SK-N-SH (cell line): ENCODE results near the gene UQCR10.

ENCODE experiments used
- CHD2 ChIP-seq: fragments of 150-350 bp; IDR thresholded peaks from 2 replicates; pipeline ENCODE4 v1.6.1; 2018; ENCODE audit warnings: low read length; ENCODE audit not compliant: partially characterized antibody
- POLR2AphosphoS5 ChIP-seq: IDR thresholded peaks from 2 replicates; pipeline ENCODE4 v1.6.1; 2012; ENCODE audit warnings: low read depth, low read length
- SIN3A ChIP-seq: IDR thresholded peaks from 2 replicates; pipeline ENCODE4 v1.6.1; 2012; ENCODE audit warnings: low read depth, mild to moderate bottlenecking, low read length, moderate library complexity, borderline replicate concordance
- TF ChIP-seq, protein P1 (sequence below): fragments of 200-600 bp; sonication (generic); IDR thresholded peaks from 2 replicates; pipeline ENCODE4 v1.6.1; 2017; ENCODE audit warnings: antibody characterized with exemption, mild to moderate bottlenecking, moderate library complexity
- TF ChIP-seq, protein P2 (sequence below): IDR thresholded peaks from 2 replicates; pipeline ENCODE4 v1.4.0; 2012; ENCODE audit warnings: low read depth

DNA sequence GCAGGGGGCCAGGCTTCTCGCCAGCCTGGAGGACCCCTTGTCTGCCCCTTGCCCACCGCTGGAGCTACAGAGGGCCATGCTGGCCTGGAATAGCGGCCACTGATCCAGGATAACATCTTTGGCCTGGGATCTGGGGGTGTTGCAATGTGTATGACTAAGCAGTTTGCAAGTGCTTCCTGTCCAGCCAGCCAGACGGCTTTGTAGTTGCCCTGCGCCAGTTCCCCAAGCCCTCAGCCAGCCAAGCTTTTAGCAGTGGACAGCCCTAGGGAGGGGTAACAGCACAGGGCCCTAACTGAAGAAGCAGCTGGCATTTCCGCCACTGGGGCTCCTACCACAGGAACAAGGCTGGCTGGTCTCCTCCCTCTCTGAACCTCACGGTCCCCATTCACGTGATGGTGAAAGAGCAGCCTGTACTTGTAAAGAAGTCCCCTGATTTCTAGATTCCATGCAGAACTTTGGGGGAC is 32.1 kb downstream of the UQCR10 start:
- TF ChIP-seq, protein P1, sequence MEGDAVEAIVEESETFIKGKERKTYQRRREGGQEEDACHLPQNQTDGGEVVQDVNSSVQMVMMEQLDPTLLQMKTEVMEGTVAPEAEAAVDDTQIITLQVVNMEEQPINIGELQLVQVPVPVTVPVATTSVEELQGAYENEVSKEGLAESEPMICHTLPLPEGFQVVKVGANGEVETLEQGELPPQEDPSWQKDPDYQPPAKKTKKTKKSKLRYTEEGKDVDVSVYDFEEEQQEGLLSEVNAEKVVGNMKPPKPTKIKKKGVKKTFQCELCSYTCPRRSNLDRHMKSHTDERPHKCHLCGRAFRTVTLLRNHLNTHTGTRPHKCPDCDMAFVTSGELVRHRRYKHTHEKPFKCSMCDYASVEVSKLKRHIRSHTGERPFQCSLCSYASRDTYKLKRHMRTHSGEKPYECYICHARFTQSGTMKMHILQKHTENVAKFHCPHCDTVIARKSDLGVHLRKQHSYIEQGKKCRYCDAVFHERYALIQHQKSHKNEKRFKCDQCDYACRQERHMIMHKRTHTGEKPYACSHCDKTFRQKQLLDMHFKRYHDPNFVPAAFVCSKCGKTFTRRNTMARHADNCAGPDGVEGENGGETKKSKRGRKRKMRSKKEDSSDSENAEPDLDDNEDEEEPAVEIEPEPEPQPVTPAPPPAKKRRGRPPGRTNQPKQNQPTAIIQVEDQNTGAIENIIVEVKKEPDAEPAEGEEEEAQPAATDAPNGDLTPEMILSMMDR = no peak
- TF ChIP-seq POLR2AphosphoS5 (no peak), SIN3A (peak; percentile 84), CHD2 (no peak)
- TF ChIP-seq, protein P2, sequence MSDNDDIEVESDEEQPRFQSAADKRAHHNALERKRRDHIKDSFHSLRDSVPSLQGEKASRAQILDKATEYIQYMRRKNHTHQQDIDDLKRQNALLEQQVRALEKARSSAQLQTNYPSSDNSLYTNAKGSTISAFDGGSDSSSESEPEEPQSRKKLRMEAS = peak; percentile 67; the same call in 1 of the 2 replicates
